ENCODE measurements around the gene SETBP1.
A peak's percentile ranks its signal among the peaks of the same experiment; 100 is the strongest.
"Not testable (repeated sequence)": the region's sequence is repeated elsewhere in the genome, so short reads cannot be mapped to it uniquely, and the experiment has no call there.

SETBP1 gene

GRCh38 chr18:44713435-44713834 lies 32.7 kb downstream of the SETBP1 start:
- TF ChIP-seq Cebpa-rat (IDR thresholded peaks at IDR 0.05) = no peak
- Histone ChIP-seq H3K27ac (no peak overlapping the region), H3K4me2 (no peak overlapping the region), H3K9ac (no peak overlapping the region), H3K4me3 (no peak overlapping the region), H4K20me1 (no peaks in the 10 kb centered on the region), H3K4me1 (peaks cover 17% of the 10 kb centered on the region), H3K36me3 (0 out of 2 replicates have a peak, but pooled peaks cover 3% of the 10 kb centered on the region), H3K27me3 (no peaks in the 10 kb centered on the region), H3K9me3 (no peaks in the 10 kb centered on the region)

DNA sequence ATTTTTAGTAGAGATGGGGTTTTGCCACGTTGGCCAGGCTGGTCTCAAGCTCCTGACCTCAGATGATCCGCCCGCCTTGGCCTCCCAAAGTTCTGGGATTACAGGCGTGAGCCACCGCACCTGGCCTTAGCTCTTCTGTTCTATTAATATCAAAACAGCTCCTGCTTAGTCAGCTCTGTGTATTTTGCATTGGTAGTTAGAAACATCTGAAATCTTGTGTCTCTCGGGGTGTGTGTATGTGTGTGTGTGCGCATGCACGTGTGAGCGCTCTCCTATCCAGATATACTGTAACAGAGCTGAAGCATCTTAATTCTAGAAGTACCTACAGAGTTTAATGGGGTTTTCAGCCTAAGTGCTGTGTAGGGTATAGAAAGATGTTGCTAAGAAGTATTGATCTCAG lies 33.7 kb downstream of the SETBP1 start:
- no peak for TF ChIP-seq Cebpa-rat (IDR thresholded peaks at IDR 0.05)
- no peak overlapping the region for H3K9ac ChIP-seq
- H3K36me3 ChIP-seq = 0 out of 2 replicates have a peak, but pooled peaks cover 4% of the 10 kb centered on the region
- no peaks in the 10 kb centered on the region for H4K20me1 ChIP-seq
- H3K4me3 ChIP-seq = no peak overlapping the region
- peaks cover 7% of the 10 kb centered on the region for H3K4me1 ChIP-seq
- H3K27me3 ChIP-seq = no peaks in the 10 kb centered on the region
- no peaks in the 10 kb centered on the region for H3K9me3 ChIP-seq
- H3K4me2 ChIP-seq = no peak overlapping the region
- H3K27ac ChIP-seq = no peak overlapping the region

- TF ChIP-seq Cebpa-rat (IDR thresholded peaks at IDR 0.05) = no peak
- no peak overlapping the region for H3K27ac ChIP-seq
- no peaks in the 10 kb centered on the region for H3K4me1 ChIP-seq
- no peak overlapping the region for H3K9ac ChIP-seq
- no peaks in the 10 kb centered on the region for H4K20me1 ChIP-seq
- 0 out of 2 replicates have a peak, but pooled peaks cover 10% of the 10 kb centered on the region for H3K36me3 ChIP-seq
- no peak overlapping the region for H3K4me3 ChIP-seq
- no peaks in the 10 kb centered on the region for H3K27me3 ChIP-seq
- no peak overlapping the region for H3K4me2 ChIP-seq
- H3K9me3 ChIP-seq = no peaks in the 10 kb centered on the region
These were observed 34.6 kb downstream of the SETBP1 start for GRCh38 chr18:44715245-44715644.

DNA sequence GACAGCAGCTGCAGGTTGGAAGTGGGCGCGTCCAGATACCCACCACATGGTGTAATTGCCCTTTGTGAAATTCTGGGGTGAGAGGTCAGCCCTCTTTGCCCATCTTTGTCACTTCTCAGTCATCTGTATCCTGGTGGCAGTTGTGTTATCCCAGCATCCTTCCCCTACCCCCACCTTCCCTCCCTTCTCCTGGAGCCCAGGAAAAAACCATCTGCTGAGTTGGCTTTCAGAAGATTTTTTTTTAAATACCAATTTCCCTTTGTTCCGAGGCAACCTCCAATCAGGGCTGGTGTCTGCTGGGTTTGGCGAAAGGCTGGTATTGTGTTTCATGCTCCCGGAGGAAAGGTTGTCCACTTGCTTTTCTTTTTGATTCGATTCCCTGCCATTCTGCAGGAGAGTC lies 35.2 kb downstream of the SETBP1 start:
- TF ChIP-seq Cebpa-rat (IDR thresholded peaks at IDR 0.05) = no peak
- Histone ChIP-seq H4K20me1 (no peaks in the 10 kb centered on the region), H3K27ac (no peak overlapping the region), H3K9ac (no peak overlapping the region), H3K4me1 (no peaks in the 10 kb centered on the region), H3K4me2 (no peak overlapping the region), H3K4me3 (no peak overlapping the region), H3K9me3 (no peaks in the 10 kb centered on the region), H3K27me3 (no peaks in the 10 kb centered on the region), H3K36me3 (0 out of 2 replicates have a peak, but pooled peaks cover 10% of the 10 kb centered on the region)

DNA sequence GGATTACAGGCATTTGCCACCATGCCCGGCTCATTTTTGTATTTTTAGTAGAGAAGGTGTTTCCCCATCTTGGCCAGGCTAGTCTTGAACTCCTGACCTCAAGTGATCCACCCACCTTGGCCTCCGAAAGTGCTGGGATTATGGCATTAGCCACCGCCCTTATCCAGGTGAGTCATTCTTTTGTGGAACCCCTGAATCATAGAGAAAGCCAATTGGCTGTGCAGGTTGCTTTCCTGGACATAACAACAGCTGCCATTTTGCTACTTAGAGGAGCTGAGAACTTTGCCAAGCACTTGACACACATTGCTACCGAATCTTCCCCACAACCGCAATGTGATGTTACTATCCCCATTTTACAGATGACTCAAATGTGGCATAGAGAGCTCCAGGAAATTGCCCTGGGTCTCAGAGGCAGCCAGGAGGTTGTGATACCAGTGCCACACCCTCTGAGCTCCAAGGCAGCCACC lies 36.0 kb downstream of the SETBP1 start:
- no peak overlapping the region for H3K9ac ChIP-seq
- no peaks in the 10 kb centered on the region for H4K20me1 ChIP-seq
- H3K4me3 ChIP-seq = no peak overlapping the region
- H3K27me3 ChIP-seq = no peaks in the 10 kb centered on the region
- H3K4me1 ChIP-seq = peaks cover 5% of the 10 kb centered on the region
- no peak overlapping the region for H3K27ac ChIP-seq
- H3K9me3 ChIP-seq = no peaks in the 10 kb centered on the region
- H3K36me3 ChIP-seq = 0 out of 2 replicates have a peak, but pooled peaks cover 10% of the 10 kb centered on the region
- no peak for TF ChIP-seq Cebpa-rat (IDR thresholded peaks at IDR 0.05)
- H3K4me2 ChIP-seq = no peak overlapping the region

DNA sequence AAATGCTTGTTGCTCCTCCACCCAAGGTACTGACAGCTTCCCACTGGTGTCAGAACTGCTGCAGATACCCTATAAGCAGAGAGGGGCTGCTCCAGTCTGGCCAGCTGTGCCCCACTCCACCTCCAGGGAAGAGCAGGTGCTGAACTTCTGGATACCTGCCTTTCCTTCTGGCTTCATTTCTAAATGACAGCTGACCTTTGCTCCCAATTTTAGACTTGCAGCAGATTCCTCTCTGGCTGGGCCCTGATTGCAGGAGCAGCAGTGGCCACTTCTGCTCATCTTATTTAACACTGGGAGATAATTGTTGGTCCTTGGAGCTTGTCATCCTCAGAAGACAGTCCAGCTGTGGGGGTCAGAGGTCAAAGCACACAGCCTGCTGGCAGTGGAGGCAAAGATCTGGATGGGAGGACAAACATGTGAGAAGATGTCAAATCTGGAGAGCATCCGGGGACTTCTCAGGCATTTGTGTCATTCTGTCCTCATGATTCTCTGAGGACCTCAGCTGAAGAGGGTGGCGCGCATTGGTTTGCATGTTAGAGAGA lies 38.9 kb downstream of the SETBP1 start:
- no peak overlapping the region for H3K4me2 ChIP-seq

DNA sequence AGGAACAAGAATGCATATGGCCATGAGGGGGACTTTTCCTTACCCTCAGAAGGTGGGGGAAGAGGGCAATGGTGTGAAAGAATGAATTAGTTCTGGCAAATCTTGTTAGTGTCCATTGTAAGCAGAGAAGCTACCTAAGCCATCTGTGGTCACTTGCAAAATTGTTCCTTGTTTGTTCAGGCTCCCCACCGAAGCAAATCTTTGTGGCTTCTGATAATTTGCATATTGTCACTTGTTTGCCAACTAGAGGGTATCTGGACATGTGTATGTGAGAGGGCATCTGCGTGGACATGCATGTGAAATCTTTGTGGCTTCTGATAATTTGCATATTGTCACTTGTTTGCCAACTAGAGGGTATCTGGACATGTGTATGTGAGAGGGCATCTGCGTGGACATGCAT lies 41.1 kb downstream of the SETBP1 start:
- H3K4me2 ChIP-seq, H3K9ac ChIP-seq, H4K20me1 ChIP-seq, H3K27ac ChIP-seq, H3K9me3 ChIP-seq, H3K4me3 ChIP-seq, H3K36me3 ChIP-seq, H3K27me3 ChIP-seq: not testable (repeated sequence)
- H3K4me1 ChIP-seq = peaks cover 47% of the 10 kb centered on the region

More for the DNA sequence above, 38.9 kb downstream of the SETBP1 start:
- H3K27ac ChIP-seq = no peak overlapping the region
- no peak overlapping the region for H3K4me3 ChIP-seq
- H4K20me1 ChIP-seq = no peaks in the 10 kb centered on the region
- H3K27me3 ChIP-seq = no peaks in the 10 kb centered on the region
- no peak for TF ChIP-seq Cebpa-rat (IDR thresholded peaks at IDR 0.05)
- no peaks in the 10 kb centered on the region for H3K9me3 ChIP-seq
- peaks cover 25% of the 10 kb centered on the region for H3K4me1 ChIP-seq
- H3K36me3 ChIP-seq = 0 out of 2 replicates have a peak, but pooled peaks cover 7% of the 10 kb centered on the region
- H3K9ac ChIP-seq = no peak overlapping the region

GRCh38 chr18:44723411-44723810 lies 42.7 kb downstream of the SETBP1 start:
- no peaks in the 10 kb centered on the region for H4K20me1 ChIP-seq
- H3K4me1 ChIP-seq = peaks cover 58% of the 10 kb centered on the region
- no peak overlapping the region for H3K4me2 ChIP-seq
- H3K27ac ChIP-seq = no peak overlapping the region
- no peaks in the 10 kb centered on the region for H3K27me3 ChIP-seq
- no peak for TF ChIP-seq Cebpa-rat (IDR thresholded peaks at IDR 0.05)
- H3K4me3 ChIP-seq = no peak overlapping the region
- H3K36me3 ChIP-seq = 0 out of 2 replicates have a peak, but pooled peaks cover 7% of the 10 kb centered on the region
- H3K9me3 ChIP-seq = no peaks in the 10 kb centered on the region
- no peak overlapping the region for H3K9ac ChIP-seq

- peaks cover 67% of the 10 kb centered on the region for H3K4me1 ChIP-seq
- no peak overlapping the region for H3K9ac ChIP-seq
- H3K4me3 ChIP-seq = no peak overlapping the region
- H3K36me3 ChIP-seq = 0 out of 2 replicates have a peak, but pooled peaks cover 7% of the 10 kb centered on the region
- H3K27me3 ChIP-seq = no peaks in the 10 kb centered on the region
- 0 out of 2 replicates have a peak overlapping the region, but pooled peaks have one; percentile 14 for H3K27ac ChIP-seq
- TF ChIP-seq Cebpa-rat (IDR thresholded peaks at IDR 0.05) = no peak
- no peaks in the 10 kb centered on the region for H4K20me1 ChIP-seq
- peak overlapping the region; percentile 72 for H3K4me2 ChIP-seq
- H3K9me3 ChIP-seq = no peaks in the 10 kb centered on the region
These were observed 43.6 kb downstream of the SETBP1 start for GRCh38 chr18:44724105-44724778.

DNA sequence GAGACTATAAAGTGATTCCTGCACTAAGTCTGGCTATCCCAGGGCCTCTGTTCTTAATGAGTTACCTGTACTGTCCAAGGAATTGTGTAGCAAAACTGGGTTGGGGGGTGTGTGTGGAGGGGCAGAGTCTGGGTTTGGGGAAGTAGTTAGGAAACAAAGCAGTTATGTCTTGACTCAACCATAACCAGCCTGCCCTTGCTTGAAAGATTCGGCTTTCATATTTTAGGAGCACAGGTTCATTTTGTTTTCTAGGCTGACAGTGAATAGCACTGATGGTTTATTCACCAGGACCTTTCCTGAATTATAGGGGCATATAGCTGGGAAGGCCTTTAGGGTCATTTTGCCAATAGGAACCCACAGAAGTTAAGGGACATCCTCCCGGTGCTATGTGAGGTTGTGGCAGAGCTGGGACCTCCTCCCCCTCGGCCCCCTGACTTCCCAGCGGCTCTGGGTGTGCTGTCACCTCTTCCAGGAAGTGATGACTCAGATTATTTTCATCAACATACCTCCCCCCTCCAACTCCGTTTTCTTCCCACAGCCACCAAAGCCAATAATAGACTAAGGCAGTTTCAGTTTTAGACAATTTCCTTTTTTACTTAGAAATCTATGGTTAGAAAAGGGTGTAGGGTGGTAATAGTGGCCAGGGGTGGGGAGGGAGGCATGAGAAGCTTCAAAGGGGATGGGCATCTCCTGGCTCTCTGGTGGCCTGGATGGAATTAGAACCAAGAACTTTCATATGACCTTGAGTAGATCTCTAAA lies 44.8 kb downstream of the SETBP1 start:
- TF ChIP-seq Cebpa-rat (IDR thresholded peaks at IDR 0.05) = no peak
- H4K20me1 ChIP-seq = no peaks in the 10 kb centered on the region
- peak overlapping the region; percentile 32 for H3K27ac ChIP-seq
- H3K4me3 ChIP-seq = no peak overlapping the region; the same call in 1 of the 2 replicates
- H3K4me2 ChIP-seq = peak overlapping the region; percentile 72
- H3K4me1 ChIP-seq = peaks cover 79% of the 10 kb centered on the region
- no peaks in the 10 kb centered on the region for H3K36me3 ChIP-seq
- no peaks in the 10 kb centered on the region for H3K27me3 ChIP-seq
- H3K9me3 ChIP-seq = no peaks in the 10 kb centered on the region
- no peak overlapping the region for H3K9ac ChIP-seq
